AG04450 (cell line): ENCODE results near the gene PTP4A1. TPM values are rescaled to one million over a fixed set of nuclear protein-coding genes. Genes with fewer than 3 reads are reported as not detected.

ENCODE experiments used
- CTCF ChIA-PET: fragments of 300-600, 350-600 bp; formaldehyde crosslinking; extraction: SDS; loops from one replicate; lab custom pipeline; 2022; ENCODE audit warnings: antibody characterized with exemption, inconsistent platforms; lab: Charles Lee
- POLR2A ChIA-PET: fragments of 350-600 bp; formaldehyde crosslinking; extraction: SDS; loops from one replicate; lab custom pipeline; 2021; ENCODE audit warnings: antibody characterized with exemption, inconsistent platforms; lab: Yijun Ruan, JAX
- DNase-seq: peaks from one replicate; pipeline ENCODE4 v3.0.0-alpha.2; 2011; ENCODE audit warnings: low read depth, low spot score
- H3K27ac ChIP-seq: one replicate; pipeline ENCODE4 v1.5.1; 2012; ENCODE audit warnings: low read depth, low read length, control low read depth
- H3K27me3 ChIP-seq: one replicate; pipeline ENCODE4 v1.6.0; 2012; ENCODE audit warnings: low read length; ENCODE audit not compliant: control insufficient read depth, insufficient read depth
- H3K4me3 ChIP-seq: 2 replicates; pipeline ENCODE4 v1.5.1; 2011; ENCODE audit warnings: mild to moderate bottlenecking, low read depth, low read length, control low read depth
- H3K9me3 ChIP-seq: 2 replicates; pipeline ENCODE4 v1.5.1; 2012; ENCODE audit warnings: low read length; ENCODE audit not compliant: control insufficient read depth, insufficient read depth
- polyA plus RNA-seq: library from polyadenylated mRNA; depleted of rRNA; stranded (reverse); fragments of >200 nt; gene quantifications from 2 replicates; pipeline ENCODE4 v1.2.3, GENCODE V29; 2011
- TF ChIP-seq, protein P1 (sequence below): IDR thresholded peaks from 2 replicates; pipeline ENCODE4 v1.5.1; 2011; ENCODE audit warnings: low read depth, low read length, control low read depth, inconsistent platforms

Gene PTP4A1
- polyA plus RNA-seq, 1 experiment = 34.3 TPM

DNA sequence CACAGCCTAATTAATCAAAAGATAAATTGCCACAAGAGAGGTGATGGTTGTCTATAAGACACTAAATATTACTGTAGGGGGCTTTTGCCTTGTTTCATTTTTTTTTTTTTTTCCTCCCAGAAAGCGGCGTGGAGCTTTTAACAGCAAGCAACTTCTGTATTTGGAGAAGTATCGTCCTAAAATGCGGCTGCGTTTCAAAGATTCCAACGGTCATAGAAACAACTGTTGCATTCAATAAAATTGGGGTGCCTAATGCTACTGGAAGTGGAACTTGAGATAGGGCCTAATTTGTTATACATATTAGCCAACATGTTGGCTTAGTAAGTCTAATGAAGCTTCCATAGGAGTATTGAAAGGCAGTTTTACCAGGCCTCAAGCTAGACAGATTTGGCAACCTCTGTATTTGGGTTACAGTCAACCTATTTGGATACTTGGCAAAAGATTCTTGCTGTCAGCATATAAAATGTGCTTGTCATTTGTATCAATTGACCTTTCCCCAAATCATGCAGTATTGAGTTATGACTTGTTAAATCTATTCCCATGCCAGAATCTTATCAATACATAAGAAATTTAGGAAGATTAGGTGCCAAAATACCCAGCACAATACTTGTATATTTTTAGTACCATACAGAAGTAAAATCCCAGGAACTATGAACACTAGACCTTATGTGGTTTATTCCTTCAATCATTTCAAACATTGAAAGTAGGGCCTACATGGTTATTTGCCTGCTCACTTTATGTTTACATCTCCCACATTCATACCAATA lies 7.8 kb downstream of the PTP4A1 start:
- no peaks in the 10 kb centered on the region for H3K9me3 ChIP-seq
- no peaks in the 10 kb centered on the region for H3K27me3 ChIP-seq
- no peak for DNase-seq
- TF ChIP-seq, protein P1, sequence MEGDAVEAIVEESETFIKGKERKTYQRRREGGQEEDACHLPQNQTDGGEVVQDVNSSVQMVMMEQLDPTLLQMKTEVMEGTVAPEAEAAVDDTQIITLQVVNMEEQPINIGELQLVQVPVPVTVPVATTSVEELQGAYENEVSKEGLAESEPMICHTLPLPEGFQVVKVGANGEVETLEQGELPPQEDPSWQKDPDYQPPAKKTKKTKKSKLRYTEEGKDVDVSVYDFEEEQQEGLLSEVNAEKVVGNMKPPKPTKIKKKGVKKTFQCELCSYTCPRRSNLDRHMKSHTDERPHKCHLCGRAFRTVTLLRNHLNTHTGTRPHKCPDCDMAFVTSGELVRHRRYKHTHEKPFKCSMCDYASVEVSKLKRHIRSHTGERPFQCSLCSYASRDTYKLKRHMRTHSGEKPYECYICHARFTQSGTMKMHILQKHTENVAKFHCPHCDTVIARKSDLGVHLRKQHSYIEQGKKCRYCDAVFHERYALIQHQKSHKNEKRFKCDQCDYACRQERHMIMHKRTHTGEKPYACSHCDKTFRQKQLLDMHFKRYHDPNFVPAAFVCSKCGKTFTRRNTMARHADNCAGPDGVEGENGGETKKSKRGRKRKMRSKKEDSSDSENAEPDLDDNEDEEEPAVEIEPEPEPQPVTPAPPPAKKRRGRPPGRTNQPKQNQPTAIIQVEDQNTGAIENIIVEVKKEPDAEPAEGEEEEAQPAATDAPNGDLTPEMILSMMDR = no peak
- ChIA-PET POLR2A (no interaction called here), CTCF (no interaction called here)
- no peak overlapping the region for H3K4me3 ChIP-seq
- no peak overlapping the region for H3K27ac ChIP-seq

DNA sequence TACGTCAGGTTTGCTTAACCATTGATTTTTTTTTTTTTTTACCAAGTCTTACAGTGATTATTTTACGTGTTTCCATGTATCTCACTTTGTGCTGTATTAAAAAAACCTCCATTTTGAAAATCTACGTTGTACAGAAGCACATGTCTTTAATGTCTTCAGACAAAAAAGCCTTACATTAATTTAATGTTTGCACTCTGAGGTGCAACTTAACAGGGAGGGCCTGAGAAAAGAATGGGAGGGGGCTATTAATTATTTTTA lies 8.4 kb downstream of the PTP4A1 start:
- CTCF ChIA-PET = no interaction called here
- H3K4me3 ChIP-seq = no peak overlapping the region
- TF ChIP-seq, protein P1 = no peak
- H3K27me3 ChIP-seq = no peaks in the 10 kb centered on the region
- POLR2A ChIA-PET = no interaction called here
- no peaks in the 10 kb centered on the region for H3K9me3 ChIP-seq
- no peak overlapping the region for H3K27ac ChIP-seq
- DNase-seq = no peak

DNA sequence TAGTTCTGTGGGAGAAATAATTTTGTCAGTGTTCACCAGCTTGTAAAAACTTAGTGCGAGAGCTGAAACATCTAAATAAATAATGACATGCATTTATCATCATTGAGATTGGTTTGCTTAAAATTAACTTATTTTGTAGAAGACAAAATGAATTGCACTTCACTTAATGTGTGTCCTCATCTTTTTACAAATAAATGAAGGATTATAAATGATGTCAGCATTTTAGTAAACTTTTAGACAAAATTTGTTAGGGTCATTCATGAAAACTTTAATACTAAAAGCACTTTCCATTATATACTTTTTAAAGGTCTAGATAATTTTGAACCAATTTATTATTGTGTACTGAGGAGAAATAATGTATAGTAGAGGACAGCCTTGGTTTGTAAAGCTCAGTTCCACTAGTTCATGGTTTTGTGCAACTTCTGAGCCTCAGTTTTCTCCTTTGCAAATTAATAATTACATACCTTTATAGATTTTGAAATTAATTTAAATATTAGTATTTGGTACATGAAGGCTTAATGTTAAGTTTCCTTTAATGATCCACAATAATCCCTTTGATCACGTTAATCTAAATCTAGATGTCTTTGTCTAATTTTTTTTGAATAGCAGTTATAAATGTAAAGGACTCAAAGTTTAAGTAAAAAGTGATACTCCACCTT lies 9.2 kb downstream of the PTP4A1 start:
- DNase-seq = no peak
- Histone ChIP-seq H3K9me3 (no peaks in the 10 kb centered on the region), H3K4me3 (no peak overlapping the region), H3K27me3 (no peaks in the 10 kb centered on the region), H3K27ac (no peak overlapping the region)
- ChIA-PET CTCF (interaction anchor here (0.6 to 0.9 kb wide), 2 partner anchors 17 to 110 kb away, joined by 3 read pairs; no protein-coding TSS in a partner anchor), POLR2A (no interaction called here)
- TF ChIP-seq, protein P1 = no peak

DNA sequence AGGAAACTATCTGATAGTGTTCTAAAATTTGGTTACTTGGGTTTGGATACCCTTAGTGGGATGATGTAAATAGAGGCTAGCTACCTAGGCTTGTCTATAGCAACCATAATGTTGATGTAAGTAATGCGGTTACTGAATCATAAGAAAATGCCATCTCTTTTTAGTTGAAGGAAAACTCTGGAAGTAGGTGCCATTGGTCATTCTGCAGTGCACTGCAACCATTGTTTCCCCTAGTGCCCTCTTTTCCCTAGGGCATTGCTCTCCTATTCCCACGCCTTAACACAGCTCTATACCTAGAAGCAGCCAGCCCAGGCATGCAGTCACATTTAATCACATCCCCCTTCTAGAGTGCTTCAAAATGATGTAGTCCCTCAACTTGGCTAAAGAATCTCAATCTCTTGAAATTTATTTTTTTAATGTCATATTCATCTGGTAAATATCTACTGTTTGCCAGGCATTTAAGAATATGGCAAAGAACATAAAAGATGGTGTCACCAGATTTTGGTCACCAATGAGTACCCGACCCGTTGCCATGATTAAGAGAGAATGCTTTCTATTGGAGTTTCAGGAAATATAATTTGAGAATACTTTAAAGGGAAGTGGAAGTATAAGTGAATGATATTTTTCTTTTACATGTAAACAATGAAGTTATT lies 10.4 kb downstream of the PTP4A1 start:
- POLR2A ChIA-PET = no interaction called here
- Histone ChIP-seq H3K4me3 (no peak overlapping the region), H3K27ac (no peak overlapping the region), H3K9me3 (no peaks in the 10 kb centered on the region), H3K27me3 (no peaks in the 10 kb centered on the region)
- CTCF ChIA-PET = interaction anchor here (1.3 to 2.1 kb wide), 2 partner anchors 16 to 230 kb away, joined by 3 to 8 read pairs; no protein-coding TSS in a partner anchor
- TF ChIP-seq, protein P1 = no peak
- DNase-seq = no peak
